H1 (cell line): Measurements from ENCODE around the gene ISG15. TPM values are rescaled to one million over a fixed set of nuclear protein-coding genes. Genes with fewer than 3 reads are reported as not detected.

ENCODE experiments used
- ATF3 ChIP-seq: IDR thresholded peaks from 2 replicates; pipeline ENCODE4 v1.6.1; 2011; ENCODE audit warnings: low read depth, mild to moderate bottlenecking, low read length; ENCODE audit not compliant: insufficient read depth
- BACH1 ChIP-seq: IDR thresholded peaks from 2 replicates; pipeline ENCODE4 v1.6.1; 2012; ENCODE audit warnings: low read length, improper control_type of control experiment
- PHF8 ChIP-seq: fragments of 200-600 bp; sonication (generic); conservative IDR thresholded peaks from 2 replicates; pipeline ENCODE4 v1.7.1; 2012; ENCODE audit warnings: low read depth, mild to moderate bottlenecking, inconsistent platforms, low read length, moderate library complexity
- RXRA ChIP-seq: IDR thresholded peaks from 2 replicates; pipeline ENCODE4 v1.6.1; 2011; ENCODE audit warnings: low read depth, mild to moderate bottlenecking, low read length, moderate library complexity; ENCODE audit not compliant: insufficient read depth
- TBP ChIP-seq: IDR thresholded peaks from 2 replicates; pipeline ENCODE4 v1.6.1; 2011; ENCODE audit warnings: low read depth, low read length, improper control_type of control experiment
- polyA plus RNA-seq, 7 experiments: library from polyadenylated mRNA; depleted of rRNA in 3 of 7; stranded (reverse) in 5 of 7; unstranded in 2 of 7; fragments of >200 nt in 5 of 7; fragments of 200-250 nt in 2 of 7; gene quantifications; 1 replicate in 5 of 7; 2 replicates in 1 of 7; 4 replicates in 1 of 7; pipeline versions ENCODE4 v1.2.1 to v1.2.3, GENCODE V29; 2011 to 2013; ENCODE audit warnings: missing spikeins in 2 of 7, mixed read lengths in 2 of 7
- total RNA-seq: library from RNA; stranded (reverse); fragmentation: NEBNext Ultra II Directional; extraction: Animal tissue kit (Norgen Biotek cat#: 25700); gene quantifications from 2 replicates; pipeline ENCODE4 v1.2.1, GENCODE V29; 2021

Gene ISG15
- total and polyA plus RNA-seq, 2 of the 8 experiments (the other 6 are each of a cell fraction or from before 2014, with no cell fraction given), result 29.3 to 121 TPM

DNA sequence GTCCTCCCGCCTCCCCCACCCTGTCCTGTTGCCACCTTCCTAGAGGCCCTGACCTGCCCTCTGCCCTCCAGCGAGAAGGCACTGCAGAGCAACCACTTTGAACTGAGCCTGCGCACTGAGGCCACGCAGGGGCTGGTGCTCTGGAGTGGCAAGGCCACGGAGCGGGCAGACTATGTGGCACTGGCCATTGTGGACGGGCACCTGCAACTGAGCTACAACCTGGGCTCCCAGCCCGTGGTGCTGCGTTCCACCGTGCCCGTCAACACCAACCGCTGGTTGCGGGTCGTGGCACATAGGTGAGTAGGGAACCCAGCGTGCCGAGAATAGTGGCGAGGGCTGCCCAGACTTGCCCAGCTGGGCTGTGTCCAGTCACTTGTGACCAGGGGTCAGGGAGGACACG is 40.4 kb downstream of the ISG15 start (continued):
- no peak for TF ChIP-seq BACH1
- TF ChIP-seq PHF8, result no peak
- no peak for TF ChIP-seq RXRA
- TF ChIP-seq TBP, result no peak
- TF ChIP-seq ATF3, result no peak
